ENCODE results near the gene SLC25A51. TPM values are rescaled to one million over a fixed set of nuclear protein-coding genes. Genes with fewer than 3 reads are reported as not detected.

Gene SLC25A51
- total RNA-seq, 1 donor from 2014 or later, result 63.7 TPM

DNA sequence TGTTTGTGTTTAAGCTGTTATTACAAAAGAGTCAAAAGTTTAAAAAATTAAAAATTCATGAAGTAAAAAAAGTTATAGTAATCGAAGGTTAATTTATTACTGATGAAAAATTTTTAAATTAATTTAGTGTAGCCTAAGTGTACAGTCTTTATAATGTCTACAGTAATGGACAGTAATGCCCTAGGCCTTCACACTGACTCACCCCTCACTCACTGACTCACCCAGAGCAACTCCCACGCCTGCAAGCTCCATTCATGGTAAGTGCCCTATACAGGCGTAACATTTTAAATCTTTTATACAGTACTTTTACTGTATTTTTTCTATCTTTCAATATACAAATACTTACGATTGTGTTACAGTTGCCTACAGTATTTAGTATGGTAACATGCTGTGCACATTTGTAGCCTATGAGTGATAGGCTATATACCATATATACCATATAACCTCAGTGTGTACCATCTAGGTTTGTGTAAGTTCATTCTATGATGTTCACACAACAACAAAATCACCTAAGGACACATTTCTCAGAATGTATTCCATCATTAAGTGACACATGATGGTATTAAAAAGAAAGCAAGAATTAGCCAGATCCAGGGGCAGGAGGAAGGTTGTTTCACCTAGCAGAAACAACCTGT, 63.2 kb downstream of the SLC25A51 start:
- Histone ChIP-seq H3K4me3 (ENCODE audit: low read depth, low read length) (no peak overlapping the region), H3K27me3 (ENCODE audit: control insufficient read depth, insufficient read depth, low read length) (no peaks in the 10 kb centered on the region), H3K36me3 (ENCODE audit: control insufficient read depth, insufficient read depth, low read length) (peaks cover 4% of the 10 kb centered on the region)
- FAIRE-seq, result no peak
- peak; percentile 91 for DNase-seq (ENCODE audit: low read depth)
- no peak for TF ChIP-seq CTCF (IDR thresholded peaks at IDR 0.05; ENCODE audit: insufficient read depth, low read length, severe bottlenecking)

DNA sequence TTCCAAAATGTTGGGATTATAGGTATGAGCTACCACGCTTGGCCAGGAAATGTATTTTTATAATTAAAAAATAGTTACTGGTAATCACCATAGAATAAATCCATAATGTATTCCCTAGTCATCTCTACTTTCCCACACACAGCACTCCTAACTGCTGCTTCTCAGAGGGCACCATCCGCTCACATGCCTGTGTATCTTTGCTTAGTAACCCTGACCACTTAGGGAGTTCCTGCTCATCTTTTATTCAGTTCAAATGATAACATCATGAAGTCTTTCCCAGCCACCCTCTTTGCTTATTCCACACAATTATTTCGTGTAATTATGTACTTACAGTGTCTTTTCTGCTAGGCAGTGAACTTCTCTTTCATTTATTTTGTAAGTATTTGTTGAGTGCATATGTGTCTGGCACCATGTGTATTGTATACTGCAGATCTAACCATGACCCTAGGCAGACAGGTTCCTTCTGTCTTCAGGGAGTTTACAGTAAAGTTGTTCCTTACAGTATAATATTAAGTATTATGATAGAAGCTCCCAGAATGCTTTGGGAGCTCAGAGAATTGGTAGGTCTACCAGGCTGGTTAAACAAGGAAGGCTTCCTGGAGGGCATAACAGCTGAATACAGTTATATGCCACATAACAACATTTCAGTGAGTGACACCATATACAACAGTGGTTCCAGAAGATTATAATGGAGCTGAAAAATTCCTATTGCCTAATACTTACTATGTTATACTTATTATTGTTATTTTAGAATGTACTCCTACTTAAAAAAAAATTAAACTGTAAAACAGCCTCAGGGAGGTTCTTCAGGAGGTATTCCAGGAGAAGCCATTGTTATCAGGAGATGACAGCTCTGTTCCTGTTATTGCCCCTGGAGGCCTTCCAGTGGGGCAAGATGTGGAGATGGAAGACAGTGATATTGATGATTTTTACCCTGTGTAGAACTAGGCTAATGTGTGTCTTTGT, 64.1 kb downstream of the SLC25A51 start:
- FAIRE-seq (no peak), DNase-seq (ENCODE audit: low read depth) (peak; percentile 37)
- TF ChIP-seq CTCF (IDR thresholded peaks at IDR 0.05; ENCODE audit: insufficient read depth, low read length, severe bottlenecking), result no peak
- Histone ChIP-seq H3K4me3 (ENCODE audit: low read depth, low read length) (no peak overlapping the region), H3K36me3 (ENCODE audit: control insufficient read depth, insufficient read depth, low read length) (peaks cover 4% of the 10 kb centered on the region), H3K27me3 (ENCODE audit: control insufficient read depth, insufficient read depth, low read length) (no peaks in the 10 kb centered on the region)

Other genes starting within 250 kb of the SLC25A51 start
- 3.2 TPM in 2 replicates for gene TRMT10B, start 150.3 kb downstream of the SLC25A51 start, total RNA-seq
- 25.8 and 37.0 TPM in 2 replicates for gene EXOSC3, start 119.1 kb downstream of the SLC25A51 start, total RNA-seq
- gene DCAF10, start 103.3 kb downstream of the SLC25A51 start, total RNA-seq, result 24.7 and 29.5 TPM in 2 replicates
- gene SHB, start 165.1 kb upstream of the SLC25A51 start, total RNA-seq, result 14.5 and 16.6 TPM in 2 replicates

Data from bronchial epithelial cell (primary cell).